H1 (cell line): ENCODE results near the gene GPALPP1. TPM values are rescaled to one million over a fixed set of nuclear protein-coding genes. Genes with fewer than 3 reads are reported as not detected.

ENCODE experiments used
- CTCF ChIA-PET: fragments of 300-600 bp; sonication (Branson Sonifier 250); formaldehyde crosslinking; loops from one replicate; lab custom pipeline; 2021; ENCODE audit not compliant: partially characterized antibody; lab: Charles Lee
- POLR2A ChIA-PET: fragments of 300-600 bp; sonication (Branson Sonifier 250); formaldehyde crosslinking; loops from one replicate; lab custom pipeline; 2021; ENCODE audit warnings: inconsistent platforms; ENCODE audit not compliant: partially characterized antibody; lab: Charles Lee
- DNase-seq, 2 experiments: peaks; one replicate each; pipeline versions ENCODE4 v3.0.0 to v3.0.0-alpha.2; 2010 to 2022; ENCODE audit warnings: low spot score in 2 of 2, low read depth in 1 of 2, mixed read lengths in 1 of 2
- FAIRE-seq: peaks from 2 replicates; lab custom pipeline; 2011; peaks lifted over from hg19 to GRCh38; lab: Jason Lieb, UNC
- H2AFZ ChIP-seq: 2 replicates; pipeline ENCODE4 v1.8.1; 2012; ENCODE audit warnings: low read length, inconsistent platforms
- H2AK5ac ChIP-seq: 2 replicates; pipeline ENCODE4 v1.6.1; 2013; ENCODE audit warnings: low read depth, low read length
- H2BK120ac ChIP-seq: replicated peaks from 2 replicates; pipeline ENCODE3; 2013; ENCODE audit warnings: low read depth, low read length, inconsistent platforms
- H2BK12ac ChIP-seq: 2 replicates; pipeline ENCODE4 v1.6.1; 2013; ENCODE audit warnings: low read depth, low read length
- H2BK15ac ChIP-seq: 2 replicates; pipeline ENCODE4 v1.6.1; 2013; ENCODE audit warnings: low read length
- H2BK20ac ChIP-seq: 2 replicates; pipeline ENCODE4 v1.6.1; 2013; ENCODE audit warnings: low read length
- H2BK5ac ChIP-seq: 2 replicates; pipeline ENCODE4 v1.6.1; 2013; ENCODE audit warnings: low read depth, low read length
- H3K14ac ChIP-seq: 2 replicates; pipeline ENCODE4 v1.6.1; 2013; ENCODE audit warnings: inconsistent platforms; ENCODE audit not compliant: insufficient read length
- H3K18ac ChIP-seq: 2 replicates; pipeline ENCODE4 v1.6.1; 2013; ENCODE audit warnings: low read length; ENCODE audit errors: extremely low read depth
- H3K23ac ChIP-seq: 2 replicates; pipeline ENCODE4 v1.6.1; 2013; ENCODE audit warnings: inconsistent platforms; ENCODE audit not compliant: insufficient read length
- H3K23me2 ChIP-seq: 2 replicates; pipeline ENCODE4 v1.6.1; 2013; ENCODE audit warnings: low read depth, low read length
- H3K27ac ChIP-seq: 2 replicates; pipeline ENCODE4 v1.6.1; 2011; ENCODE audit warnings: low read depth, low read length, inconsistent platforms
- H3K27me3 ChIP-seq, 4 experiments: replicated peaks in 1 of 4; 1 replicate in 1 of 4; 2 replicates in 3 of 4; pipeline versions ENCODE4 v1.6.1 to v1.8.1; 2011 to 2013; ENCODE audit warnings: low read length in 3 of 4, mild to moderate bottlenecking in 3 of 4, inconsistent platforms in 2 of 4, mixed read lengths in 2 of 4, moderate library complexity in 1 of 4; ENCODE audit not compliant: control insufficient read depth in 3 of 4, insufficient read depth in 3 of 4; ENCODE audit errors: extremely low read depth in 1 of 4
- H3K36me3 ChIP-seq, 4 experiments: 2 replicates each; pipeline versions ENCODE4 v1.6.1 to v1.8.1; 2011 to 2013; ENCODE audit warnings: mild to moderate bottlenecking in 4 of 4, low read length in 3 of 4, moderate library complexity in 2 of 4, control low read depth in 1 of 4, inconsistent platforms in 1 of 4; ENCODE audit not compliant: insufficient read depth in 4 of 4, control insufficient read depth in 2 of 4
- H3K4ac ChIP-seq: replicated peaks from 2 replicates; pipeline ENCODE3; 2013; ENCODE audit warnings: low read length, low read depth, mixed read lengths, inconsistent platforms; ENCODE audit not compliant: insufficient read length
- H3K4me1 ChIP-seq, 4 experiments: replicated peaks in 1 of 4; 1 replicate in 1 of 4; 2 replicates in 3 of 4; pipeline versions ENCODE4 v1.6.1 to v1.8.1; 2011 to 2013; ENCODE audit warnings: low read length in 3 of 4, inconsistent platforms in 2 of 4, mixed read lengths in 1 of 4; ENCODE audit not compliant: insufficient read depth in 4 of 4, control insufficient read depth in 3 of 4
- H3K4me2 ChIP-seq, 2 experiments: 2 replicates each; pipeline versions ENCODE4 v1.6.1 to v1.8.1; 2011 to 2013; ENCODE audit warnings: low read depth in 2 of 2, low read length in 2 of 2, control low read depth in 1 of 2, inconsistent platforms in 1 of 2, mild to moderate bottlenecking in 1 of 2; ENCODE audit not compliant: insufficient read depth in 1 of 2
- H3K4me3 ChIP-seq, 4 experiments: fragments of 200-600, 300-600 bp in 1 of 4; sonication (generic), shearing (Covaris generic), sonication (Bioruptor Twin) in 1 of 4; 2 replicates each; pipeline versions ENCODE4 v1.5.1 to v1.8.1; 2011 to 2016; ENCODE audit warnings: low read length in 4 of 4, low read depth in 3 of 4, control low read depth in 2 of 4, inconsistent platforms in 2 of 4, mild to moderate bottlenecking in 2 of 4, mixed read lengths in 1 of 4, moderate library complexity in 1 of 4; ENCODE audit not compliant: insufficient read depth in 2 of 4; ENCODE audit errors: extremely low read depth in 1 of 4
- H3K56ac ChIP-seq: replicated peaks from 2 replicates; pipeline ENCODE3; 2013; ENCODE audit warnings: low read depth, mild to moderate bottlenecking, mixed read lengths, low read length, inconsistent platforms; ENCODE audit not compliant: insufficient read length
- H3K79me1 ChIP-seq: 2 replicates; pipeline ENCODE4 v1.6.1; 2013; ENCODE audit warnings: low read depth, low read length, control low read depth
- H3K79me2 ChIP-seq, 2 experiments: 2 replicates each; pipeline versions ENCODE4 v1.6.1 to v1.8.1; 2012 to 2013; ENCODE audit warnings: low read length in 2 of 2, mild to moderate bottlenecking in 2 of 2, inconsistent platforms in 1 of 2; ENCODE audit not compliant: insufficient read depth in 2 of 2, control insufficient read depth in 1 of 2
- H3K9ac ChIP-seq, 4 experiments: replicated peaks in 1 of 4; 1 replicate in 1 of 4; 2 replicates in 3 of 4; pipeline versions ENCODE4 v1.6.1 to v1.8.1; 2011 to 2013; ENCODE audit warnings: low read depth in 3 of 4, low read length in 3 of 4, control low read depth in 2 of 4, mild to moderate bottlenecking in 2 of 4, moderate library complexity in 2 of 4, inconsistent platforms in 1 of 4; ENCODE audit errors: extremely low read depth in 1 of 4
- H3K9me3 ChIP-seq, 2 experiments: 2 replicates each; pipeline versions ENCODE4 v1.6.1 to v1.8.1; 2012 to 2013; ENCODE audit warnings: mild to moderate bottlenecking in 2 of 2, moderate library complexity in 2 of 2, control low read depth in 1 of 2, inconsistent platforms in 1 of 2, low read depth in 1 of 2, low read length in 1 of 2, mixed read lengths in 1 of 2; ENCODE audit not compliant: insufficient read depth in 2 of 2
- H4K20me1 ChIP-seq, 2 experiments: replicated peaks in 1 of 2; 2 replicates each; pipeline versions ENCODE3 to v1.8.1; 2011 to 2013; ENCODE audit warnings: inconsistent platforms in 2 of 2, low read length in 2 of 2, mild to moderate bottlenecking in 1 of 2; ENCODE audit not compliant: insufficient read depth in 2 of 2, control insufficient read depth in 1 of 2
- H4K5ac ChIP-seq: 2 replicates; pipeline ENCODE4 v1.6.1; 2013; ENCODE audit warnings: low read length, low read depth, mixed read lengths, inconsistent platforms; ENCODE audit not compliant: insufficient read length
- H4K8ac ChIP-seq: 2 replicates; pipeline ENCODE4 v1.8.0; 2013; ENCODE audit warnings: mild to moderate bottlenecking, moderate library complexity, low read length, inconsistent platforms; ENCODE audit not compliant: insufficient read depth; ENCODE audit errors: extremely low read depth
- H4K91ac ChIP-seq: replicated peaks from 2 replicates; pipeline ENCODE3; 2013; ENCODE audit warnings: low read length, mixed read lengths, inconsistent platforms; ENCODE audit not compliant: insufficient read length
- KDM5A ChIP-seq: fragments of 200-600 bp; IDR thresholded peaks from 2 replicates; pipeline ENCODE4 v1.7.1; 2012; ENCODE audit warnings: mild to moderate bottlenecking, low read length, inconsistent platforms, mixed read lengths
- WGBS, 2 experiments: shearing (Covaris generic) in 1 of 2; methylation state at CpG; one replicate each; pipeline versions ENCODE4 v1.1.6 to v1.1.7; 2013 to 2015; ENCODE audit warnings: low lambda C conversion rate in 2 of 2, mixed read lengths in 2 of 2, inconsistent platforms in 1 of 2, low coverage in 1 of 2, missing lambda C conversion rate in 1 of 2; ENCODE audit not compliant: insufficient replicate concordance in 2 of 2, insufficient coverage in 1 of 2, insufficient read length in 1 of 2; ENCODE audit errors: extremely low coverage in 1 of 2, missing lambda C conversion rate in 1 of 2; 5-methylcytosine and 5-hydroxymethylcytosine counted together
- polyA plus RNA-seq, 7 experiments: library from polyadenylated mRNA; depleted of rRNA in 3 of 7; stranded (reverse) in 5 of 7; unstranded in 2 of 7; fragments of >200 nt in 5 of 7; fragments of 200-250 nt in 2 of 7; gene quantifications; 1 replicate in 5 of 7; 2 replicates in 1 of 7; 4 replicates in 1 of 7; pipeline versions ENCODE4 v1.2.1 to v1.2.3, GENCODE V29; 2011 to 2013; ENCODE audit warnings: missing spikeins in 2 of 7, mixed read lengths in 2 of 7
- total RNA-seq: library from RNA; stranded (reverse); fragmentation: NEBNext Ultra II Directional; extraction: Animal tissue kit (Norgen Biotek cat#: 25700); gene quantifications from 2 replicates; pipeline ENCODE4 v1.2.1, GENCODE V29; 2021

Gene GPALPP1
- total and polyA plus RNA-seq, 2 of the 8 experiments (the other 6 are each of a cell fraction or from before 2014, with no cell fraction given) = 8.5 to 26.1 TPM

DNA sequence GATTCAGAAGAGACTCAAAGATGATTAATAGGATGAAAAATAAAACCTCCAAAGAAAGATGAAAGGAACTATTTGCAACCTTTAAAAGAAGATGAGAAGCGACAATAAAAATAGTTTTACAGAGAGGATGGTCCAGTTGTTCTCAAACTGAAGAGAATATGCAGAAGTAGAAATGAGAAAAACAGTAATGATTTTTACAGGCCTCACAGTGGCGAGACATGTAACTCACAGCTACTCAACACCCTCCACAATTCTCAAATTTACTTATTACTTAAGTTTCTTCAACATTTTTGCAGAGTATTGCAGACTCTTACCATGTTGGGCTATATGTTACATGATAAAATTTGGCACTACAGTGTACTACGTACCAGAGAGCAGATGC lies 20.9 kb upstream of the GPALPP1 start:
- H3K36me3 ChIP-seq = peaks cover 6 to 37% (median 18%) of the 10 kb centered on the region in 4 experiments
- H3K27ac ChIP-seq = no peak overlapping the region
- no peak overlapping the region for H4K5ac ChIP-seq
- ChIA-PET CTCF (interaction anchor here (1.0 kb wide), 1 partner anchor 50 kb away, joined by 3 read pairs; no protein-coding TSS in a partner anchor), POLR2A (interaction anchor here (1.0 kb wide), 1 partner anchor 14 kb away, joined by 3 read pairs; no protein-coding TSS in a partner anchor)
- no peak overlapping the region for H2AFZ ChIP-seq
- WGBS, 2 experiments = 87% methylated on average over 3 of the region's 3 CpGs; no CpG with 5 or more reads in 1 of the 2 experiments
- H2BK5ac ChIP-seq = no peak overlapping the region
- H3K4me1 ChIP-seq = no peaks in the 10 kb centered on the region; a peak in 1 of 7 replicates
- H2BK12ac ChIP-seq = no peak overlapping the region
- no peak overlapping the region for H2BK20ac ChIP-seq
- no peak overlapping the region for H3K9ac ChIP-seq
- no peak overlapping the region for H2BK15ac ChIP-seq
- peaks cover 0 to 3% of the 10 kb centered on the region in 2 experiments; a peak in 2 of 4 replicates for H3K9me3 ChIP-seq
- H3K4ac ChIP-seq = no peak overlapping the region
- H3K56ac ChIP-seq = no peak overlapping the region
- no peak overlapping the region for H3K4me2 ChIP-seq
- no peaks in the 10 kb centered on the region for H3K27me3 ChIP-seq
- H4K8ac ChIP-seq = no peak overlapping the region
- H2BK120ac ChIP-seq = no peak overlapping the region
- peaks cover 0 to 14% of the 10 kb centered on the region in 2 experiments; a peak in 2 of 4 replicates for H3K79me2 ChIP-seq
- no peak for FAIRE-seq
- H3K79me1 ChIP-seq = no peaks in the 10 kb centered on the region
- no peak overlapping the region for H3K4me3 ChIP-seq
- TF ChIP-seq KDM5A = no peak
- no peak overlapping the region for H3K23ac ChIP-seq
- H3K18ac ChIP-seq = no peak overlapping the region
- H2AK5ac ChIP-seq = no peak overlapping the region
- H4K91ac ChIP-seq = no peak overlapping the region
- DNase-seq = no peak
- H4K20me1 ChIP-seq = no peaks in the 10 kb centered on the region
- no peak overlapping the region for H3K14ac ChIP-seq
- H3K23me2 ChIP-seq = no peaks in the 10 kb centered on the region; the same call in 1 of the 2 replicates
